ENCODE measurements around the gene DCST1. TPM values are rescaled to one million over a fixed set of nuclear protein-coding genes. Genes with fewer than 3 reads are reported as not detected.

The DCST1 gene
- total and polyA plus RNA-seq, 2 of the 8 experiments (the other 6 are each of a cell fraction or from before 2014, with no cell fraction given) = not detected

GRCh38 chr1:155019377-155020245, 14.0 kb upstream of the DCST1 start (continued):
- TF ChIP-seq SIX5 (IDR thresholded peaks at IDR 0.05; ENCODE audit: low read depth, low read length) (no peak), FOSL1 (IDR thresholded peaks at IDR 0.05; ENCODE audit: insufficient read depth, low read depth, low read length) (no peak), SIN3A (conservative IDR thresholded peaks at IDR 0.05 in 1 of 2, IDR thresholded peaks at IDR 0.05 in 1 of 2; ENCODE audit: low read depth in 1 of 2, low read length in 2 of 2) (no peak), CEBPB (IDR thresholded peaks at IDR 0.05; ENCODE audit: low read depth, low read length) (no peak), SP4 (IDR thresholded peaks at IDR 0.05; ENCODE audit: low read length) (no peak), TBP (IDR thresholded peaks at IDR 0.05; ENCODE audit: low read depth, low read length) (no peak)
